ENCODE measurements around the gene ZBTB44.
"Not testable (repeated sequence)": the region's sequence is repeated elsewhere in the genome, so short reads cannot be mapped to it uniquely, and the experiment has no call there.

ZBTB44 gene

DNA sequence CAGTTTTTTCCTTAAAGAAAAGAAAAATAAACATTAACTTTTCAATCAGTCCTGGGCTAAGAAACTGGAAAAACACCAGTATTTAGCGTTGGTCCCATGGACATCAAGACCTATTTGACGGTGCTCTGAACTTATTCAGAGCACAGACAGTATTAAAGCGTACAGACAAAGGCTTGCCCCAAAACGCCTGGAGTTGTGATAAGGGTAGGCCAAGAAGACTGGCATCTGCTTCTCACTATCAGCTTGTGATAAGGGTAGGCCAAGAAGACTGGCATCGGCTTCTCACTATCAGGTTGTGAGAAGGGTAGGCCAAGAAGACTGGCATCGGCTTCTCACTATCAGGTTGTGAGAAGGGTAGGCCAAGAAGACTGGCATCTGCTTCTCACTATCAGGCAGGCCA, 69.3 kb downstream of the ZBTB44 start:
- not testable (repeated sequence) for DNase-seq

DNA sequence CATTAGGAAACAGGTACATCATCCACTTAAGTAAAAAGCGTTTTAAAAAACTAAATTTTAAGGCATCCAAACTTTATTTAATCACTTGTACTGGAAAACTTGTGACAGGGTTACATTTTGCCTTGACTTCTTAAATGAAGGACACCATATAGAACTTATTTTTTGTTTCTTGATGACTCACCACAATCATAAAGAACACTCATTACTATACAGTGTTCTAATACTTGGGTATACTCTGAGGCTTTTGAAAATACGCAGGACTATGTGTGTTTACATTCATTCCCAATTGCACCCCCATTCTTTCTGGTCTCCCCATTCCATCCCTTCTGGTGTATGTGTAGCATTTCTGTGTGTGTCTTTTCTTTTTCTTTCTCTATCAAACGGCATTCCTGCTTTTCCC, 69.9 kb downstream of the ZBTB44 start:
- DNase-seq, result no peak

DNA sequence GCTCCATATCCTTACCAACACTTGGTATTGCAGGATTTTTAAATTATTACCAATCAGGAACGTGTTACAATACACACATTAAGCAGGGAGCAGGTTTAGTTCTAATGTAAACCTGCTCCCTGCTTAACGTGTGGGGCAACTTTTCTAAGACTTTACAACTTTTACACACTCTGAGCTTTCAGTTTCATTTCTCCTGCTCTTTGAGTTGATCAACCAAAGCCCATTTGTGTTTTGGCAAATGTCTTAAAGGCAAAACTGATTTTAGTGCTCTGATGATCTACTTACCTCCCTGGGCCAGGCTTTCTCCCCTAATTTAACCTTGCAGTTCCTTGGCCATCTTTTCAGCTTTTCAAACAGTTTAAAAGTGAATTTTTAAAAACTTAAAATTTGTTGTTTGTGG, 70.9 kb downstream of the ZBTB44 start:
- peak in 1 of 2 donors; percentile 10 for DNase-seq

DNA sequence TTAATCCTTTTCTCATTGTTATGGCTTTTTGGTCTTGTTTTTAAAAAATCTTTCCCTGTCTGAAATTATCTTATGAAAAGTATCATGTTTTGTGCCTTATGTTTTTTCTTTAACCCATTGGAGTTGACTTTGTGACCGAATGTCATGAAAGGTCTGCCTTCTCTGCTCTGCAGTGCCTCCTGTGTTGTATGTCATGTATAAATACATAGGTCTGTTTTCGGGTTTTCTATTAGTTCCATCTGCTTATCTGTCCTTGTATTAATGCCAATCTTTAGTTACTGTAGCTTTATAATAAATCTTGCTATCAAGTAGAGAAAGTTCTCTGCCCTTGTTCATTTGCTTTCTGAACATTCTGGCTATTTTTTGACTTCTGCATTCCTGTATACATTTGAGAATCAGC, 73.0 kb downstream of the ZBTB44 start:
- DNase-seq, result no peak

DNA sequence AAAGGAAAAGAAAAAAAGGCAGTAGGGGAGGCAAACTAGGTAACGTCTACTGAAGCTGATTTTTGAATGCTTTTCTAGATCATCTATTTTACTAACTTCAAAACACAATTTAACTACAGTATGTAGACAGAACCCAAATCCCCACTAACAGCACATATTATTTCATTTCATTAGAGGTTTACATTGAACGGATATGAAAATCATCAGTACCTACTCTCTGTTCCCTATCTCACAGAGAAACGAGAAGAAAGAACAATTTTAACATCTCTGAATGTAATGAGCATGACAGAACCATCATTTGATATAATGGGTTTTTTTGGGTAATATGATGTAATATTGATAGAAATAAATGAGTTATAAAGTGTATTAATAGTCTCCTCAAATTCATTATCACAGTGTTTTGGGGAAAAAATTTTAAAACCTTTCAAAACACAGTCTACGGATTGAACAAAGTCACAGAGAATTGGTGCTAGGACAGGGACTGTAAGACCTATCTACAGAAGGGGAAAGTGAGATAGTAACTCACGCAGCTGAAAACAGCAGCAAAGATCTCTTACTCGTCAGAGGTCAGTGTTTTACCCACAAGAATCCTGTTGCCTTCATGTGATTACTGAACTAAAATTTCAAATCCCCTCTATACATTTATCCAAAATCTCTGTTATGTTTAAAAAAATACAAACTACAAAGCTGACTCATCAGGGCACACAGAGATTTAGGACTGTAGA, 77.3 kb downstream of the ZBTB44 start:
- no peak for DNase-seq

DNA sequence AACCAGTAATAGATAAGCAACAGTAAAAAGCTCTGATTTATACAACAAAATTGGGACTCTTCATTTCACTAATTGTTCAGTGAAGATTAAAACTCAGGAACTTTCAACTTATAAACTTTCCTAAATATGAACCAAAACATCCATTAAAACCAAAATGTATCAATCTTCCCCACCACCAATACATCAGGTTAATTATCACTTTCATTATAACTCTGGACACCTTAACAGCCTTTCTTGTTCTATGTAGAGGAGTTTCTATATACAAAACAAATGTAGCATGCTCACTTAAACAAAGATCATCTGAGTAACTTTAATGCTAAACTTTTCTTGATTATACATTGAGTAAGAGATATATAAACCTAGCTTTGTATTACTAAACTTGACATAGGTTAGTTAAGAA, 80.4 kb downstream of the ZBTB44 start:
- DNase-seq, result no peak

DNA sequence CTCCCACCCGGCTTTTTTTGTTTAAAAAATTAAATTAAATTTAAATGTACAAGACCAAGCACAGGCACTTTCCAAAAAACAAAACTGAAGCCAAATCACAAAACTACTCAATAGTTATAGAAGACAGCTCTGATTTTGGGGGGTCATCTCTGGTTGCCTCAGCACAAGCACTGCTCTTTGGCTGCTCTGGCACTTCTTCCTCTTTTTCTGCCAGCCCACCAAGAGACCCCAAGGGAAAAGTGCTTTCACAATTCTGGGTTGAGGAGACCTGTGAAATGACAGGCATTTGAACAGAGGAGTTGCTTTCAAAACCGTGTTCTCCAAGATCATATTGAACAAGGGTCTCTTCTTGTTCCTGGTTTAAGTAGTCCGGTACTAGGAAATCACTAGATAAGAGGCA, 80.8 kb downstream of the ZBTB44 start:
- not testable (repeated sequence) for DNase-seq

DNA sequence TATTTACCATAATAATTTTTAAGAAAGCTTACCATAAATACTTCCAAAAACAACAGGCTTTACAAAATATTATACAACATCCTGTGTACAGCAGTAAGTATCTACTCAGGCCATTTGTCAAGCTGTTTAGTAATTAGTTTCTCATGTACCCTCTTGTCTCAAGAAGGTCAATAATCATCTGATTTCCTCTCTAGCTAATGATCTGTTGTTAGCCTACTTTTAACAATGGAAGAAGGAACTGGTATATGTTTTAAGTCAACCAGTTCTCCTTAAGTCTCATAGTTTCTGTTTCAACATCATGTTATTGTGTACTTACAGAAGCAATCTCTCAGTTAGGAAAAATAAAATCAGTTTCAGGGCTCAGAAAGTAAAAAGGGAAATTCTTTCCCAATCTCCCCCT, 81.2 kb downstream of the ZBTB44 start:
- not testable (repeated sequence) for DNase-seq

DNA sequence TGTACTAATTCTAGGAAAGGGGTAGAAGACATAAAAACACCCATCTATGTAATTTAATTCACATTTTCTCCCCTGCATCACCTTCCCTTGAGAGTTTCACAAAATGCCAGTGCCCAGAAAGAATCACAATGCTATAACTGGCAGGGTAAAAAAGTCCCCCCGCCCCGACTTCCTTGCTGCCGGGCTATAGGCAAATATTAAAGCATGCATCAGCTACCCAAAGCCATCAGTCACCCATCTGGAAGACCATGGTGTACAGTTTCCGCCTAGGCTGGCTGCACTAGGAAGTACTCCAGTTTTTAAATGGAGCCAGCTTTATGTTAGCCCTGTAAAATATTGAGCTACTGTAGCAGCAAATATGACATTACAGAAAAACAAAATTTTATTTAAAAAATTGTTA, 87.3 kb downstream of the ZBTB44 start:
- no peak for DNase-seq

DNA sequence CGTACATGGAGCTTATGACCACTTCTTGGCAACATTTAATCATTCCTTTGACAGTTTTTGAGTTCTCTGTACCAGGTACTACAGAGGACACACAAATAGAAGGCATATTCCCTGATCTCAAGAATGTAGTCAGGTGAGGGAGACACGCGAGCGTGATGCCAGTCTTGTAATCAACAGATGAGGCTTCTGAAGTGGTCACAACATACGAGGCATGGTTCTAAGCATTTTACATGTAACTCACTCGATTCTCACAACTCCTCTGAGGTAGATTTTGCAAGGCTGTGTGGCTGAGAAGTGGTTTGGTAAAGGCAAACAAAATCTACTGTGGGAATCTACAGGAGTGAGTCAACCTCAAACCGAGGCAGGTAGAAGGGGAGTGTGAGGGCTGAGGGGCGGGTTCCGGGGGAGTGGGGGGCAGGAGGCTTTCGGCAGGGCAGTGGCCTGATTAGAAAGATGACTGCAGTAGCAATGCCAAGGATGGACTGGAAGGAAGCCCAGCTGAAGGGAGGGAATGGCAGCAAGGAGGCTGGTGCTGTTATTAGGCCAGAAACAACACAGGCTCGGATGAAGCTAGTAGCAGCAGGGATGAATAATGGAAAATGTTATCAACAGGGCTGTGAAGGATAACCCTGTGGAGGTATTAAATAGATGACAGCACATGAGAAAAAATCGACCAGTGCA, 91.3 kb downstream of the ZBTB44 start:
- no peak for DNase-seq

DNA sequence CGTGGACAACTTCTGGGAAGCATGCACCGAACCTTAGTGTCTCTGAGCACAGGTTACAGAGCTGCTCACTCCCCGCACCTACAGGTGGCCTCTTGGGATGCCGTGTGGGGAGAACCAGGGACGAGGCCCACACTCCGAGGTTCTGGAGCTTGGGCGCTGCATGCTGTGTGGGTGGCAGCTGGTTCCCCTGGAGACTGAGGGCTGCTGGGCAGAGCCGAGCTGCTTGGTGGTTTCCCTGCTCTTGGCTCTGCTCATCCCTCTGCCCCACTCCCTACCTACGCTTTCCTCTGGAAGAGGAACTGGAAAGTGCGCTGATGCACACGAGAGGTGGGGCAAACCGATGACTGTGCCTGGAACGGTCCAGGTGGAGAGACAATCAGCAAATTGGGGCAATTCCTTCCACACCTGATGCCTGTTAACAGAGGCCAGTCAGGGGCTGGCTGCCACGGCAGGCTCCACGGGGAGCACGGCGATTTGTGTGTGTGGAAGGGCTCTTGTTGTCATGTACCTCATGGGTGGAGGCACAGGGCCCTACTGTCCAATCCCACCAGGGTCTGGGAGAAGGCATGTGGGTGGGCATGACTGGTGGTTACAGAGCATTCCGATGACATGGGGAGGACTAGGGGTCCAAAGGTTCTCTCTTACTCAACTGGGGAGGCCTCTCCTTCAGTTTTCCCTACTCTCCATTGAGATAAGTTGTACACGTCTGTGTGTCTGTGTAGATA, 94.2 kb downstream of the ZBTB44 start:
- DNase-seq, result no peak

DNA sequence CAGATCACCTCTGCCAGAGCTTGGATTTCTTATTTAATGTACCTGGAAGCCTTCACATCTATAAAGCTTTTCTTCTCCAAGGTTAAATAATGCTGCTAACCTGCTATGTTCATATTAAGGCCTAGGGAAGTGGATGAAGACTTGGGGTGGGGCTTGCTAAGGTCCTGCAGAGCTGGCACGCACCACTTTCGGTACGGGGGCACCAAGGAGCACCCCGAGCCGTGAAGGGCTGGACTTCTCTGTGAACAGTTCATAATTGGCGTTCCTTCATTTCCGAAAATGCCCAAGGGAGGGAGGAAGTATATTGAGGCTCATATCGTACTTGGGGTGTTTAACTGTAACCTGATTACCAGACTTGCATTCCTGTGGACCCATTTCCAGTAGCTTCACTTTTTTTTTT, 95.6 kb downstream of the ZBTB44 start:
- DNase-seq, result no peak

DNA sequence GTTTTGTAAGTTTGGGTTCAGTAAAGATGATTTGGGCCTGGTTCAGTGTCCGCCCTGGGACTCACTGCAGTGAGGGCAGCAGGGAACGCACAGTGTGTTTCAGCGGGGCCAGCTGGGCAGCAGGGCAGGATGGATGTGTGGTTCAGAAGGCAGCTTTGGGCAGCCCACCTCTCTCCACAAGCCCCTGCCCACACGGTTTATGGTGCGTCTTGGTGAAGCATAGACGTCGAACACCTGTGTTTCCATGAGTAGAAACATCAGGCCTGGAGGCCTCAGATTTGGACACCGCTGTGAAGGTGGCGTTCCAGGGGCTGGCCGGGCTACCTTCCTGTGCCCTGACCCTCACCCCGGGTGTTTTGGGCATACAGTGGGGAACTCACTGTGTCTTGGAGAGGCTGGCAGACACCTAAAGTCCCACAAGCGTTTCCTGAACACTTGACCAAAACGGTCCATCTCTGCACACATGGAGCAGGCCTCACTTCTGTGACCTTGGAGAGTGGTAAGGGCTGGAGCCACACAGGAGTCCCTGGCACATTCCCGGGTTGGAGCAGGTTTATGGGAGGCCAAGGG, 96.1 kb downstream of the ZBTB44 start:
- DNase-seq, result no peak

DNA sequence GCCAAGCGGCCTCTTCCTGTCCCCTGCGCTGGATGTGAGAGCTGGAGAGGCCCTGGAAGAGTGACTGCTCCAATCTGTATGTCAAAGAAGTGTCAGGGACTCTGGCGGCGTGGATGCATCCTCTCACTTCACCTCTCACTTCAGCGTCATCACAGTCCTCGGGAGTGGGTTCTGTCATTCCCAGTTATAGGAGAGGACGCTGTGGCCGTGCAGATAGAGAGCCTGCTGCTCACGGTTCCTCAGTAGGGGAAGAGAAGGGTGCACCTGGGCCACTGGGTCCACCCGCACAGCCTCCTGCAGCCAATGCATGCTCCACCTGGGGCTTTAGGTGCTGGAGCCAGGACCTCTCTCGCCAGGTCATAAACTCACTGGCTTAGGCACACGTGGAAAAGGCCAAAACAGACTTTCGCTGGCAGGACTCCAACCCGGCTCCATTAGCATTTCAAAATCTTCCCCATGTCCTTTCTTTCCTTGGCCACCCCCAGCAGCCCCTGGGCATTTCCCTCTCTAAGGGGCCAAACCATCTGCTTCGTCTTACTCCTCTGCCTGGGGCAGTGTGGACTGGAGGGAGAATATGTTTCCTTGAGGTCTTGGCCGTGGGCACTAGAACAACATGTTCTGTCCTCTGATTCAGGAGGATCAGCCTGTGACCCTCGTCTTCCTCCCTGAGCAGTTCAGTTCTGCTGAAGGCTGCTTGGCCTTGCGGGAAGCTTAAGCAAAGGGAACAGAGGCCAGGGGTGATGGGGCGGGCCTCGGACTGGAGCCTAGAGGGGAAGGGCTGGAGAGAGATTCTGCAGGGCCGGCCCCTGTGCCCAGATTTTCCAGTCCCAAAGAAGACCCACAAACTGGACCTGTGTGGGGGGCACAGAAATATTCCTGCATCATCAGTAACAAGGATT, 97.3 kb downstream of the ZBTB44 start:
- DNase-seq, result no peak

DNA sequence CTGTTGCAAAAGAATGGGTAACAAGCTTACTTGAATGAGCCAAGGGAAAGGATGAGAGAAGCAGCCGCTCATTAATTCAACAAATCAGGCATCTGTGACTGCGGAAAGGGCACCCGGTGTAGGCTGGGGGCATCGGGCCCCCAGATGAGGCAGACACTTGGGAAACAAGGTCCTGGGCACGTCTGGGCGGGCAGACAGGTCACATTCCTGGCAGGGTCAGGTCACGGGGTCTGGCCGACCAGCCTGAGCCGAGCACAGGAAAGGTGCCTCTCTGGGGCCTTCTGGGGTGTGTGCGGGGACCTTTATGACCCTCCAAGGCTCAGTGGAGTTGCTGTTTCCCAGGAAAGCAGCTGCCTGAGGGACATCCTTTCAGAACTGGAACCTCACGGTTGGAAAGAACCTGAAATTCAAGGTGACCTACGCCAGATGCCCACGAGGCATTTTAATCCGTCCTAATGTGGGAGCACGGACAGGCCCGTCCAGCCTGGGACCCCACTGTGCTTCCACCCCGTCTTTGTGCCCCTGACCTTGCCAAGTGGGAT, 98.1 kb downstream of the ZBTB44 start:
- no peak for DNase-seq

DNA sequence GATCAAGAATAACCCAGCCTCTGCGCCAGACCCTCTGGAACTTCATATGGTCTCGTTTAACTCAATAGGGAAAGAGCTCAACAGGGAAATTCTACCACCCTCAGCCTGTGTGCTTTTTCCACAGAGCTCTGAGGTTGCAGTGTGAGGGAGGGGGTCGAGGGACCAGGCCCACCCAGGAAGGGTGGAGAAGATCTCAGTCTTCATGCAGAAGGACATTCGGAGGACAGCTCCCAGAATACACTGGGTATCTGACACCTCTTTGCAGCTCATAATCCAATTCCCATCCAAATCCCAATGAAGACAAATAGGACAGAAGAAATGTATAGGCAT, 98.5 kb downstream of the ZBTB44 start:
- no peak for DNase-seq

DNA sequence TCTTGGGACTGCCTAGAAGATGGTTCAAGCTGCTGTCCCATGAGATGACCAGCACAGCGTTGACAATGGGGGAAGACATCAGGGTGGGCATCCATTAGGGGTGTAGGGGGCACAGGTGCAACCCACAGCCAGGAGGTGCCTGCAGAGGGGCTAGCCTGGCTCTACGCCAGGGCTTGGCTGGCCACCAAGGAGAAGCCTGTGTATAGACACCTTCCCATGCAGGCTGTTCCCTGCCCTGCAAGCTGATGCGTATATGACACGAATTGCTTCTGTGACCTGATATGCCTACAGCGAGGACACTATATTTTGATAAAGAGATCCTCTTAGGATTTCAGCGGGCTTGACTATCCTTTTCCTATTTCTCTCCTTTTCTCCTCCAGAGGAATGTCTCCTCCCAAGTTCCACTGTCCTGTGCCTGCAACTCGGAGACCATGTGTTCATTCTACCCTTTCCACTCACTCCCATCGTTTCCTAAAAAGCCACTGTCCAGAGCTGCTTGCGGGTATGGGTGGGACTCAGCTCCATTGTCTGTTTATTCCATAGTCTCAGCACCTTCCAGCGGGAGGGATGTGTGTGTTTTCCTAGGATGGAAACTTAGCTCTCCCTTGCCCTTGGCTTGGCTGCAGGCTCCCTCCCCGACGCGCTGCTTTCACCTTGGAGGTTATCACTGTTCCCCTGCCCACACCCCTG, 99.0 kb downstream of the ZBTB44 start:
- no peak for DNase-seq

DNA sequence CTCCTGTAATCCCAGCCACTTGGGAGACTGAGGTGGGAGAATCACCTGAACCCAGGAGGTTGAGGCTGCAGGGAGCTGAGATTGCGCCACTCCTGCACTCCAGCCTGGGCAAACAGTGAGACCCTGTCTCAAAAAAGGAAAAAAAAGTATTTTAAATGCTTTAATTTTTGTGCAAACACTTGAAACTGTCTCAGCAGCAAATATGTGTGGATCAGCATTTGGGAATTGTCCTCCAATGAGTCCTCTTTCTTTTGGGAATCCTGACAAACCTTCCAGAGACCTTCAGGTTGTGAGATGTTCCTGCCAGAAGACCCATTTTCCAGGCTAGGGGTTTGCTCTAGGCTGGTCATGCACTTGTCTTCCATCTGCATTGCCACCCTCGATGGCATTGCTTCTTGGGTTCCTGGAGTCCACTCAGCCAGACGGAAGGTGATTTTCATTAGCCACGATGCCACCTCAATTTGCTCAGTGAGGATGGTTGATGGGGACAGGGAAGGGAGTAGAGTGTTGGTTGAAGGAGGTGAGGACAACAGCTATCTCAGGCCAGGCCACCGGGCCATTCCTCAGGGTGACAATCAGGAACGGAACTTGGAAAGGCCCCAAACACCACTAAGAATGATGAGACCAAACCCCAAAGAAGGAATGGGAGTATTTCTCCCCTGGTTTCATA, 99.7 kb downstream of the ZBTB44 start:
- no peak for DNase-seq

DNA sequence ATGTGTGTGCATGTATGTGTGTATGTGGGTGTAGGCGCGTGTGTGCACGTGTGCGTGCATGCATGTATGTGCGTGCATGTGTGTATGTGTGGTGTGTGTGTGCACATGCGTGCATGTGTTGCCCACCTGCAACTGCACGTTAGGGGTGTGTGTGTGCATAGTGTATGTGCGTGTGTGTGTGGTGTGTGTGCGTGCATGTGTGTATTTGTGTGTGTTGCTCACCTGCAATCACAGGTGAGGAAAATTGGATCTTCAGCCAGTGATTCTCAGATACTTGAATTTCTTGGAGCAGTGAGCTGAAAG, 100.8 kb downstream of the ZBTB44 start:
- DNase-seq, result peak in 1 of 2 donors; percentile 5

DNA sequence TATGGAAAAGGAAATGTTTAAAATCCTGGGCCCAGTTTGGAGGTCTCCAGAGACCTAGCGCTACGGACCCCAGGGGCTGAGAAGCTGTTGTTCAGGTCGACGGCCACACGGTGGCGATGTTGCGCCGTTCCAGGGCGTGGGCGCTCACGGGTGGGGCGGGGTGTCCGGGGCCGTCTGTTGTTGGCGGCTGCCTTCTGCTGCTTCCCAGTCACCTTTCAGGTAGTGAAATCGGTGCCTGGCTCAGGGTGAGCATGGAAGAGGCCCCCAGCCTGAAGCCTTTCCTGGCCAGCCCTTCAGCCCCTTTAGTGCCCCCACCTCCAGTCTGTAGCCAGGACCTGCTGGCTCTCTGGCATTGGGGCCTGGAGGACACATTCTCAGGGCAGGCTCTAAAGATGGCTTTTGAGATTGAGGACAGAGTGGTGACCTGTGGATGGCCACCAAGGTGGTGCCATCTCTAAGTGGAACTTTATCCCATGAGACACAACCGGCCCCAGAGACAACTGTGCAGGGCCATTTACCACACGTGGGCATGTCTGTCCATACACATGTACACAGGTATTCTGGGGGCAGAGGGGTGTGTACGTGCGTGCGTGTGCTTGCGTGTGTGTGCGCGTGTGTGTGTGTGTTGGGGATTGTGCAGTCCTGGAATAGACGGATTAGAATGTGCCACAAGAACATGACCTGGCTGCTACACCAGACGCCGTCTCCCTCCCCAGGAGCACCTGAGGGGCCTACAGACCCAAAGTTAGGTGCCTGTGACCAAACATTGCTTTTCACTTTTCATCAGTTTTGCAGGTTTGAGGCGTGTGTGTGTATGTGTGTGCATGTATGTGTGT, 101.4 kb downstream of the ZBTB44 start:
- peak; percentile 64 to 67 for DNase-seq
